NCI-H2107 (cell line): ENCODE results near the gene INIP.

Source experiments
- DNase-seq: peaks from one replicate; lab custom pipeline; 2025; lab: John Stamatoyannopoulos, UW

The INIP gene, protein sequence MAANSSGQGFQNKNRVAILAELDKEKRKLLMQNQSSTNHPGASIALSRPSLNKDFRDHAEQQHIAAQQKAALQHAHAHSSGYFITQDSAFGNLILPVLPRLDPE

DNA sequence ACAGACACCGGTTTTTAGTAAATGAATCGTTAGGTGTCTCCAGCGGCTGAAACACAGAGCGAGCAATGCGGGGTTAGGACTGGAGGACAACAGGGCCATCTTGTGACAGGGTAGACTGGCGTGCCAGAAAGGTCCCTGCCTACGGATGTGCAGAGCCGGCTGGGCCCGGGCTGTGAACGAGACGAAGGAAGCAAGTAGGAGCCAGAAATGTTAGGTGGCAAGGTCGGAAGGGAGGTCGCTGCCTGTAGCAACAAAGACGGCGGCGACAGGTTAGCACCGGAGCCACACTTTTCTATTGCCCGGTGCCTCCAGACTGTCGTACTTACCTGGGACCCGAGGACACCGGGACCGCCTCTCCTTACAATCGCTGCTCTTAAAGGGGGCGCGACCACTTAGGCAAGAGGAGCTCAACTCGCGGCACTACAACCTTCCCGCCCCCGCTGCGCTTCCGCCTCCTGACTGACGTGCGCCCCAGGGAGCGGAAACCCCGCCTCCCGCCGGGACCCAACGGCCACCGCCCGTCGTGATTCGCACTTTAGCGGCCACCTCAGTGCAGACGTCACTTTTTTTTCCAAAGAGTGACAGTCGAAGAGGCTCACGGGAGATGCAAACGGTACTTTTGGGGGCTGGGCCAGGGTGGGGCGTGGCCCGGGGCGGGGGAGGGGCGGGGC, at the start of gene INIP:
Gene INIP (minus strand): TSS at position 457 of the 671 bp plus-strand sequence. CDS start 1,632 bp downstream, outside the sequence.
- DNase-seq = peak; percentile 86

DNA sequence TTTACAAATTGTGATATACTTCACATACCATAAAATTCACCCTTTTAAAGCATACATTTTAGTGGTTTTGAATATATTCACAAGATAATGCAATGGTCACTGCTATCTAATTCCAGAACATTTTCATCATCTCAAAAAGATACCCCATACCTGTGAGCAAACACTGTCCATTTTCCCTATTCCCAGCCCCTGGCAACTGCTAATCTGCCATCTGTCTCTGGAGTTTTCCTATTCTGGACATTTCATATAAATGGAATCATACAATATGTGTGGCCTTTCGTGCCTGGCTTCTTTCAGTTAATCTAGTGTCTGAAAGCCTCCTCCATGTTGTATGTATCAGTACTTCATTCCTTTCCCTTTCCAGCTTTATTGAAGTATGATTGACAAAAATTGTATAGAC, 47.4 kb upstream of the INIP start:
- DNase-seq = no peak

DNA sequence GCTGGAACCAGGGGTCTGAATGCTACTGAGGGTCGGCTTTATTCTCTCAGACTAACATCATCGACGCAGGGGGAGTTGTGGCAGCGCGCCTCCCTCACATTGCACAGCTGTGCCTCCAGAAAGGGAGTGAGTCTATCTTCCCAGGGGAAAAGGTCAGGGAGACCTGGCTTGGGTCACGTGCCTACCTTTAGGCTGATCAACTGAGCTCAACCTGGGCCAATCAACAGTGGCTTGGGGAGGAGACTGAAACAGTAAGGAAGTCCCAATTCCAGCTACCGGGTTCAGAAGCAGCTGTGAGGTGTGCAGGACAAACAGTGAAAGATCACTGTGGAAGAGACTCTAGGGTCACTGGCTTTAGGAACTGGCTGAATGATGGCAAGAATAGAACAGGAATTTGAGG, 46.9 kb upstream of the INIP start:
- DNase-seq = no peak

DNA sequence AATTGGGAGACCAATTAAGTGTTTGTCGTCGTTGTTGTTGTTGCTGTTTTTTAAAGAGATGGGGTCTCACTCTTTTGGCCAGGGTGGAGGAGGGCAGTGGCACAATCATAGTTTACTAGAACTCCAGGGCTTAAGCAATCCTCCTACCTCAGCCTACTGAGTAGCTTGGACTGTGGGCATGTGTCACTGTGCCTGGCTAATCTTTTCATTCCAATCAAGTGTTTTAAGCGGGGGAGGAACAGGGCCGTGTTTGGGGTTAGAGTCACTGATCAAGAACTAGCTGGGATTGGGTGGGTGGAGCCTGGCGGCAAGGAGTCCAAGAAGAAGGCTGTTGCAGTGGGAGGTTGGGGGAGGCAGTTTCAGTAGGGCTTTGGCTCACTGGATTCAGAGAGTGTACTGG, 46.4 kb upstream of the INIP start:
- no peak for DNase-seq

DNA sequence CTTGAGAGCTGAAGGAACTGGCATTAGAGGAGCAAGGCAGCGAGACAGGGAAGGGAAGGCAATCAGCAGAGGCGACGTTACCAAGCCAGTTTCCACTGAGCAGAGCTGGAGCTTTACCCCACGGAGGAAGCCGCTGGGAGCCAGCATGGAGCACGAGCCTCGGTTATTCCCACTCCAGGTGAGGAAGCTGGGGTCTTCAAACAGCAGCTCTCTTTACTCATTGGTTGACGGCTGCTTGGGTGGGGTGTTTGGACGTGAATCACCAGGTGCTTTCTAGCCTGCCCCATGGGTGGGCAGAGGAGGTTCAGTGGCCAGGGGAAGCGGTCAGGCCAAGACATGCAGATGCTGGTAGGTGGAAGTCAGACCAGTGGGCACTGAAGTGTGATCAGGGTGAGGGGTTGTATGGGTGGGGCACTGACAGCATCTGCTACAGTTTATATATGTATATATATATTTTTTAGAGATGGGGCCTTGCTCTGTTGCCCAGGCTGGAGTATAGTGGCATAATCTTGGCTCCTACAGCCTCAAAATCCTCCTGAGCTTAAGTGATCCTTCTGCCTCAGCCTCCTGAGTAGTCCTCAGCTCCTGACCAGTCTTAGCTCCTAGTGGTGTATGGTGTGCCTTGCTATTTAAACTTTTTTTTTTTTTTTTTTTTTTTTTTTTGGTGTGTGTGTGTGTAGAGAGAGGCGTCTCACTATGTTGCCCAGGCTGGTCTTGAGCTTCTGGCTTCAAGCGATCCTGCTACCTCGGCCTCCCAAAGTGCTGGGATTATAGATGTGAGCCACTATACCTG, 45.0 kb upstream of the INIP start:
- no peak for DNase-seq

DNA sequence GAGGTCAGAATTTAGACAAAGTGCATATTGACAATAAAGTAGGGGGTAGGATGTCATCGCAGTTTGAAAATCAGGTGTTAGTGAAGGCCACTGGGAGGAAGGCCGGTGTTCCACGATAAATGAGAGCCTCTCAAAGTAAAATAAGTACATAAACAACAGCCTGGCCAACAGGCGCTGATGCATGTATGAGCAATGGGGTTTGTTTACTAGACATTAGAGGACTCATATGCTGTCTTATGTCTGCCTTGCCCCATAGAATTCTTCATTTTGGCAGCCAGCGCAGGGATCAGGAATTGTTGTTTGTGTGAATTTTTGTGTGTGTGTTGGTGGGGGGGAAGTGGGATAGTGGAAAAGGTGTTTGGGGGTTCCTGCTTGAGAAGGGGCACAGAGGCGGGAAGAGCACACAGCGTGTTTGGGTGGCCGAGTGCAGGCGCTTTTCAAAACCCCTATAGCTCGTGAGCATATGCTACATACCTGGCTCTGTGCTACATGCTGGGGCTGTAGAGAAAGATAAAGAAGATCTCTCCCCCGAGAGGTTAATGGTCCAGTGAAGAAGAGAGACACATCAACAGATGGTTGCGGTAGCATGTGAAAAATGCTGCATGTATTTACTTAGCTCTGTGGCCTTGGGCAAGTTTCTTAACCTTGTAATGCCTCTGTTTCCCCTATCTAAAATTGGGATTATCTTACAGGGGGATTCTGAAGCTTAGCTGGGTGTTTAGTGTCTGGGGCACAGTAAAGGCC, 44.2 kb upstream of the INIP start:
- DNase-seq = no peak

DNA sequence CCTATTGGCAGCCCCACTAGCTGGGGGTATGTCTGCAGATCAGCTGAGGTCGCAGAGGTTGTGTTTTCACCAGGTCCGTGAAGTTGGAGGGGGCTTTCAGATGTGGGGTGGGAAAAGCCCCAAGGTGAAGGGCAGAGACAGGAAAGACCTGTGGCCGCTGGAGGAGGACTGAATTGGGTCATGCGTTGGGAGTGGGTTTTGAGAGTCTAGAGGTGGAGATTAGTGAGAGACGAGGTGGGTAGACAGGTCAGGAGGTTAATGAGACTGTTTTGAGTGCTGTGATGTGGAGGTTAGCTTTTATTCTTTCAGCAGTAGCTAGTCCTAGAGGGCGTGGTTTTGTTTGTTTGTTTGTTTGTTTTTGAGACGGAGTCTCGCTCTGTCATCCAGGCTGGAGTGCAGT, 42.9 kb upstream of the INIP start:
- no peak for DNase-seq

DNA sequence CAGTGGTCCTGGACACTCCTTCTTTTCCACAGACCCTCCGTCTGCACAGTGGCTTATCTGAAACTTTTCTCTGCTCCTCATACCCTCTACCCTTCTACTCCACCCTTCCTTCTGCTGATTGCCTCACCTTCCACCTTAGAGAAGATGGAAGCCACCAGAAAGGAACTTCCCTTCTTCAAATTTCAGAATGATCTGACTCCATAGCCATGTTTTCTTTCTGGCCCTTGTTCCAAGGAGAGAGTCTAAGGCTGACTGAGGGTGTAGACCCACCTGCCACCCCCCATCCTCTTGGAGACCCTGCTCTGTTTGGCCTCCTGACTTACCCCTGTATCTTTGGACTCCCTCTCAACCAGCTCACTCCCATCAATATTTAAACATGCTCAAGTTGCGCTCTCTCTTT, 40.0 kb upstream of the INIP start:
- no peak for DNase-seq

DNA sequence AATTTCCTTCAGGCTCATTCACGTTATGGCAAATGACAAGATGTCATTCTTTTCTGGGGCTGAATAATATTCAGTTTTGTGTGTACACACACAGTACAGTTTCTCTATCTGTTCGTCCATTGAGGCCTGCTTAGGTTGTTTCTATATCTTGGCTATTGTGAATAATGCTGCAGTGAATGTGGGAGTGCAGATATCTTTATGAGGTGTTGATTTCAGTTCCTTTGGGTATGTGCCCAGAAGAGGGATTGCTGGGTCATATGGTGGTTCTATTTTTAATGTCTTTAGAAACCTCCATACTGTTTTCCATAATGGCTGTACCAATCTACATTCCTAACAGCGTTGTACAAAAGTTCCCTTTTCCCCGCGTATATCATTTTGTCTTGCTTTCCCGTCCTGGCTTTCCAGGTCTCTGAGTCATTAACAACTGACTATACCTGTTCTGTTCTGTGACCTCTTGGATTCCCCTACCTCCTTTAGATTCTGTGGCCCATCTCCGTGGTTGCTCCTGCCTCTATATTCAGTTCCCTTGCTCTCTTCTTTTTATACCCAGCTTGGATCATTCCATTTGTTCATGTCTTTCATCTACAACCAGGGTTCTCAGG, 39.5 kb upstream of the INIP start:
- DNase-seq = no peak

DNA sequence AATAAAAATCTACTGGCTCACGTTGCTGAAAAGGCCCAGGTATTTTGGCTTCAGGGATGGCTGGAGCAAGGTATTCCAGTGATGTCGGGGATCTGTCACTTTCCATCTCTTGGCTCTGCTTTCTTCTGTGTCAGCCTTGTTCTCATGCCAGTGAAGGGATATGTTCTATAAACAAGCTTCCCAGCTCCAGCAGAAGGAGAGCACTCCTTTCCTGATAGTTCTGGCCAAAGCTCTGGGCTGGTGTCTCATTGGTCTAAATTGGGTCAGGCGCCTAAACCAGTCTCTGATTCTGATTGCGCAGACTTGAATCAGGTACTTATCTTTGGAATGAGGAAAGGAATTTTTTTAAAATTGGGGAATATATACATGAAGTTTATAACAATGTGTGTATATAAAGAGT, 37.8 kb upstream of the INIP start:
- no peak for DNase-seq

DNA sequence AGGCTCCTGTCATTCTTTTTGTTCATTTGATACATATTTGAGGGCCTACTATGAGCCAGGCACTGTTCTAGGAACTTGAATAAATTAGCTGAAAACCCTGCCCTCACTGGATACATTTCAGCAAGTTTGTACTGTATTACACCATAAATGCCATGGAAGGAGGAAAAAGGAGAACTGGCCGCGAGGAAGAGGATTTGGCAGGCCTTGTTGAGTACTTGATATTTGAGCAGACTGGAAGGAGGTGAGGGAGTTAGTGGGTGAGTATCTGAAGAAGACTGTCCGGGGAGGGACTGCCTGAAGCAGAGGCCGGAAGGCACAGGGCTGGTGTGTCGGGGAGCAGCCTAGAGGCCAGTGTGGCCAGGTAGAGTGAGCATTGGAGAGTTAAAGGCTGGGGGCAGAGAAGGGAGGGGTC, 37.1 kb upstream of the INIP start:
- no peak for DNase-seq

DNA sequence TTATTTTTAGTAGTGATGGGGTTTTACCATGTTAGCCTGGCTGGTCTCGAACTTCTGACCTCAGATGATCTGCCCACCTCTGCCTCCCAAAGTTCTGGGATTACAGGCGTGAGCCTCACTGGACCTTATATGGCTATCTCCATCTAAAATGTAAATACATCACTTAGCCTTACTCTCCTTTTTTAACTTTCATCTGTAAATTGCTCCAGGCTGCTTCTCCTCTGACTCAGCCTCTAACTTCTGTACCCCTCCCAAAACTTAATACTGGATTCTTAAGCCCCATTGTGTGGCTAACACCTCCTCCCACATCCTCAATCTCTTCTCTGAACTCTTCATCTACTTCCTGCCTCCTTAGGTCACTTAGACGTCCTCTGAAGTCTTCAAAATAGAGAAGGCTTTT, 36.7 kb upstream of the INIP start:
- no peak for DNase-seq

DNA sequence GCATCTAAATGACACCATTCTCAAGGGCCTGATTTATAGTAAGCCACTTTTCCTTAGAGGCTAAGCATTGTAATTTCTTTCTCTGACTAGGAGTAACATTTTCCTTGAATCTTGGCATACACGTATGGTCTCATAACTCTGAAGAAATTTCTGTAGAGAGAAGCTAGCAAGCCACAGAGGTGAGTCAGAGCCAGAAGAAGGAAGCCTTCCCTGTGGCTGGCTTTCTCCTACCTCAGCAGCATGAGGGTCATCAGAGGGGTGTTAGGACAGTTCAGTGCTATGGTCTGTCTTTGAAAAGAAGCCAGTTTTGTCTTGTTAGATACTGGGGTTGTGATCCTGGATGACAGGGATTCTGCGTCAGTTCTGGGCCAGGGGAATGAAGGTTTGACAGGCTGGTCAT, 35.8 kb upstream of the INIP start:
- no peak for DNase-seq

DNA sequence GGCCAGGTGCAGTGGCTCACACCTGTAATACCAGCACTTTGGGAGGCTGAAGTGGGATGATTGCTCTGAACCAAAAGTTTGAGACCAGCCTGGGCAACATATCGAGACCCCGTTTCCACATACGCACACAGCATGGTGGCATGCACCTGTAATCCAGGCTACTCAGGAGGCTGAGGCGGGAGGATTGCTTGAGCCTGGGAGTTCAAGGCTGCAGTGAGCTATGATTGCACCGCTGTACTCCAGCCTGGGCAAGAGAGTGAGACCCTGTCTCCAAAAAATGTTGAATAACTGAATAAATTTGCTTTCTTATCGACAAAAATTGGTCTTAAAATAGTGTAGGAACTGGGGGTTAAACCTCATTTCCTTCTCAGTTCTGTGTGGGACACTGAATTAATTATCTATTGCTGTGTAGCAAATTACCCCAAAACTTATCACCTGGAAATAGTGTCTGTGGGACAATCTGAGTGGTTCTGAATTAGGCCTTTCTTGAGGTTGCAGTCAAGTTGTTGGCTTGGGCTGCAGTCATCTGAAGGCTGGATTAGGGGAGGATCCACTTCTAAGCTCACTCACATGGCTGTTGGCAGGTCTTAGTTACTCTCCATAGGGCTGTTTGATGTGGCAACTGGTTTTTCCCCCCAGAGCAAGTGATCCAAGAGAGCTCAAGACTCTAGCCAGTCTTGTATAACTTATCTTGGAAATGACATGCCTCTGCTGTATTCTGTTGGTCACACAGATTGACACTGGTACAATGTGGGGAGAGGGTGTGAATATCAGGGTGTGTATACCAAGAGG, 34.6 kb upstream of the INIP start:
- DNase-seq = no peak

DNA sequence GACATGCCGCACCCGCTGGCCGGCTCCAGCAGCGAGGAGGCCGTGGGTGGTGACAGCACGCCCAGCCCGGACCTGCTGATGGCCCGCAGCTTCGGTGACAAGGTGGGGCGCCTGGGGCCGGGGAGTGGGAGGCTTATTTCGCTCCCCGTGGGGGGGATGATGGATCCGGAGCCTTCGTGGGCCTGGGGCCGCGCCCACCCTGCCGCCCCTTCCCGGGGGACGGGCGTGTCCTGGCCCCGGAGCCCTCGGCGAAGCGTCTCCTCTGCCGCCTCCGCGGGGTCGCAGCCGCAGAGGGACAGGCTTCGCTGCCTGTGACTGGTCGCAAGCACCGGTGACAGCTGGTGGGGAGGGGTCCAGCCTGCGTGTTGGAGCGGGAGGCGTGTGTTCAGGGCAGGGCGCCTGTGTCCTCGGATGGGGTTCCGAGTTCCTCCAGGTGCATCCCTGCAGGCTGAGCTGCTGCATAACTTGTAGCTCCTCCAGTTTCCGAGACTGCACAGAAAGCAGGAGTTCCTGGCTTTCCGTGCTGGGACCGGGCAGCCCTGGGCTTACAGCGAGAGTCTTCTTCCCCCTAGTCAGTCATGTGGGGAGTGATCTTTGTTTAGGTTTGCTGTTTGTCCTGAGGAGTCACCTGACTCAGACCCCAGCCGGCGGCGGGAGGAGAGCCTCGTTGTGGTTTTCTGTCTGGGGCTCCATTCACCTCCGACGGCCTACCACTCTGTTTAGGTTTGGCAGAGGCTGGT, 33.3 kb upstream of the INIP start:
- peak; percentile 15 for DNase-seq

DNA sequence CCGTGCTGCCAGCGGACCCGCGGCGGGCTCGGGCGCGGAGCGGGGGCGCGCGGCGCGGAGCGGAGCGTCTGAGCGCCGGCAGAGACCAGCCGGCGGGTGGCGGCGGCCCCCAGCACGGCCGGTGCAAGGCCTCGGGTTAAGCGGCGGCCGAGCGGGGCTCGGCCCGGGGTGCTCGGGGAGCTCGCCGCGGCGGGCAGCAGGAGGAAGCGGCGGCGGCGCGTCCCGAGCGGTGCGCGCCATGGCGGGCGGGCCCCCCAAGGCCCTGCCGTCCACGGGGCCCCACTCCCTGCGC, 32.8 kb upstream of the INIP start:
- no peak for DNase-seq

DNA sequence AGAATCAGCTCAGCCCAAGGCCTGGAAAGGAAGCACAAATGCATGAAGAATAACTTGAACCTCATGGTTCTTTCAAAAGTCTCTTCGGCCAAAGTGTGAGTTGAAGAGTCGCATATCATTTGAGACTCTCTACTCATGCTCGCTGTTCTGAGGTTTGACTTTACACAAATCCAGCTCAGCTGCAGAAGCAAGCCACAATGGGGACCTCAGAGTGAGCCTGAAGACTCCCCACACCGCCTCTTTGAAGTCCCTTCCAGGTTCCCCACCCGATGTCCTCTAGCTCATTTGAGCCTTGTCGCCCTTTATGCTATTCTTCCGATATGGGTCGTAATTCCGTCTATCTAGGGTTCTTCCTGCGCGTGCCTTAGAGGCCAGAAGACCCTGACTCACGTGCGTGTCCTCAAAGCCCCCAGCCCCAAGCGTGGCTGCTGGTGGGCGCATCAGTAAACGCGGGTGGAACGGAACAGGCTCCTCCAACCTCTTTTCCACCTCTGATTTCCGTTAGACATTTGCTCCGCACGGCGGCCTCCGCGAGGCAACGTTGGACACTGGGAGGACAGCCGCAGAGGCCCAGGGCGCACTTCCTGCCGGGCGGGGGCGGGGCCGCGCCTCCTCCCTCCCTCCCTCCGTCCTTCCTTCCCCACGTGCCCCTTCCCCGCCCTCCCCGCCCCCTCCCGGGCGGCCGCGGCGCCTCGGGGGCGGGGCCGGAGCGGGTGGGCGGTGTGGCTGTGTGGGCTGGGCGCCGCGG, 32.3 kb upstream of the INIP start, which contains the start of gene SNX30:
Gene SNX30 (plus strand): TSS at position 745 of the 748 bp plus-strand sequence. CDS start 242 bp downstream, outside the sequence.
- DNase-seq = peak; percentile 57

DNA sequence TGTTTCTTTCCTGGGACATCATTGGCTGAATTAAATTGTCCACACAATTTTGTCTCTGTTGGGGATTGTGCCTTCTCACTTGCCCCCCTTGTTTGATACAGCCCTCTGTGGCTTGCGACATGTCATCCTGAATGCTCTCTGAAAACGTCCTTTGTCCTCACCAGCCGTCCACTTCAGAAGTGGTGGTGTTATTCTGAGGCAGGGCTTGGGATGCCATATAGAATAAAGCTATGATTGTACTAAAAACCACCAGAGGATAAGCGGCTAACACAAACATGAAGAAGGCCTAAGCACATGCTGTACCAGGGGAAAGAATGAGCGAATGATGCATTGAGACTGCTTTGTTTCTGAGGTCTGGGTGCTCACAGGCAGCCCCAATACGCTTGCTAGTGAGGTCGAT, 29.2 kb upstream of the INIP start:
- no peak for DNase-seq

DNA sequence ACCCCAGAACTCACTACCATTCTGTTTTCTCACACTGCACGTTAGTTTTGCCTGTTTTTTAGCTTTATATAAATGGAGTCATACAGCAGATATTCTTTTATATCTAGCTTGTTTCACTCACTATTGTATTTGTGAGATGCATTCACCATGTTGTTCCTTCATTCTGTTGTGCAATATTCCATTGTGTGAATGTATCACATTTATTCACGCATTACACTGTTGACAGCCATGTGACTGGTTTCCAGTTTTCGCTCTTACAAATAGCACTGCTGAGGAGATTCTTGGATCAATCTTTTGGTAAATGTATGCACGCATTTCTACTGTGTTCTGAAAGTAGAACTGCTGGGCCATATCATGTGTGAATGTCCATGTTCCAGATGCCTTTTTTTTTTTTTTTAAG, 26.3 kb upstream of the INIP start:
- no peak for DNase-seq

DNA sequence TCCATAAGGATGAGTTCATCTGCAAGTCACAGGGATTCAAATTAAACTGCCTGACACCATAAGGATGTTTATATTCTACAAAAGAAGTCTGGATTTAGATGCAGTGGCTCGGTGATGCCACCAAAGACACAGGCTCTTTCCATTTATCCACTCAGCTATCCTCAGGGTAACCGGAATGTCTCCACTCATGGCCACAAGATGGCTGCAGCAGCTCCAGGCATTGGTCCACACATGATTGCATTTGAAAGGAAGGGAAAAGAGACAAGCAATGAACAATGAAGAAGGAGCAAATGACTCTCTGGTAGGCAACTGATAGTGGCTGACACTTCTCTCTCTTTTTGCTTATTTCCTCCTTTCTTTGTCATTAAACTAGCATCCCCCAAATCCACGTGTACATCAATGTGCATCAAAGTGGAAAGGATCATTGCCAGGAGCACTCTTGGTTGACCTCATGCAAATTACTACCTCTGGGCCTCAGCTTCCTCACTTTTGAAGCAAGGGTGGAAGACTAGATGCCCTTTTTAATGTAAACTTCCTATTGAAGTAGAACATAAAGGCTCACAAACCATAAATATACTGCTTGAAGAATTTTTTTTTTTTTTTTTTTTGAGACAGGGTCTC, 25.4 kb upstream of the INIP start:
- DNase-seq = no peak
